Neural cell (in vitro differentiated cells): Measurements from ENCODE around the gene NOC2L. TPM values are rescaled to one million over a fixed set of nuclear protein-coding genes. Genes with fewer than 3 reads are reported as not detected.
A peak's percentile ranks its signal among the peaks of the same experiment; 100 is the strongest.

ENCODE experiments used
- H2AFZ ChIP-seq: fragments of 200-600, 300-800 bp; sonication (generic), shearing (Covaris generic); 2 replicates; pipeline ENCODE4 v1.6.0; 2014; ENCODE audit warnings: low read depth, mild to moderate bottlenecking, antibody characterized with exemption, low read length, moderate library complexity
- H3F3A ChIP-seq: fragments of 200-600 bp; shearing (Covaris generic); 2 replicates; pipeline ENCODE4 v1.6.1; 2016; ENCODE audit warnings: mild to moderate bottlenecking, moderate library complexity, mixed read lengths, antibody characterized with exemption, low read length; ENCODE audit not compliant: insufficient read depth, poor library complexity, severe bottlenecking
- H3K27ac ChIP-seq: fragments of 200-600, 300-800 bp; sonication (generic), shearing (Covaris generic); 2 replicates; pipeline ENCODE4 v1.5.1; 2014; ENCODE audit warnings: mild to moderate bottlenecking, low read length, moderate library complexity
- H3K27me3 ChIP-seq: fragments of 300-800, 200-600 bp; sonication (generic), shearing (Covaris generic); 2 replicates; pipeline ENCODE4 v1.6.0; 2014; ENCODE audit warnings: mild to moderate bottlenecking, low read depth, low read length, moderate library complexity; ENCODE audit not compliant: insufficient read depth
- H3K36me3 ChIP-seq: fragments of 300-800, 200-600 bp; sonication (generic), shearing (Covaris generic); 2 replicates; pipeline ENCODE4 v1.5.1; 2014; ENCODE audit warnings: mild to moderate bottlenecking, antibody characterized with exemption, low read length, moderate library complexity; ENCODE audit not compliant: insufficient read depth
- H3K4me2 ChIP-seq: fragments of 300-800, 200-600 bp; sonication (generic), shearing (Covaris generic); 2 replicates; pipeline ENCODE4 v1.6.0; 2014; ENCODE audit warnings: mild to moderate bottlenecking, low read length
- H3K4me3 ChIP-seq: fragments of 300-800, 200-600 bp; sonication (generic), shearing (Covaris generic); 2 replicates; pipeline ENCODE4 v1.5.1; 2014; ENCODE audit warnings: mild to moderate bottlenecking, low read length, moderate library complexity
- H3K79me2 ChIP-seq: fragments of 200-600 bp; shearing (Covaris generic); replicated peaks from 2 replicates; pipeline ENCODE4 v1.6.0; 2014; ENCODE audit warnings: mild to moderate bottlenecking, low read length, moderate library complexity; ENCODE audit not compliant: insufficient read depth
- H3K9ac ChIP-seq: fragments of 300-800, 200-600 bp; sonication (generic), shearing (Covaris generic); 2 replicates; pipeline ENCODE4 v1.6.1; 2016; ENCODE audit warnings: mild to moderate bottlenecking, low read length, mixed read lengths
- H3K9me2 ChIP-seq: fragments of 200-600 bp; shearing (Covaris generic); 2 replicates; pipeline ENCODE4 v1.6.1; 2016; ENCODE audit warnings: mild to moderate bottlenecking, low read length, mixed read lengths; ENCODE audit not compliant: insufficient read depth
- H3K9me3 ChIP-seq: fragments of 200-600, 300-800 bp; sonication (generic), shearing (Covaris generic); 2 replicates; pipeline ENCODE4 v1.6.1; 2016; ENCODE audit warnings: mild to moderate bottlenecking, mixed run types, low read length, moderate library complexity, mixed read lengths
- H4K20me1 ChIP-seq: fragments of 200-600 bp; shearing (Covaris generic); 2 replicates; pipeline ENCODE4 v1.6.1; 2016; ENCODE audit warnings: mild to moderate bottlenecking, mixed run types; ENCODE audit not compliant: insufficient read depth
- EP300 ChIP-seq: fragments of 450-650 bp; conservative IDR thresholded peaks from 2 replicates; pipeline ENCODE4 v1.6.1; 2014; ENCODE audit warnings: antibody characterized with exemption, mild to moderate bottlenecking, moderate library complexity; ENCODE audit not compliant: poor library complexity, severe bottlenecking
- EZH2 ChIP-seq: fragments of 200-600, 300-800 bp; shearing (Covaris generic), sonication (generic); IDR thresholded peaks from 2 replicates; pipeline ENCODE4 v1.6.1; 2014; ENCODE audit warnings: antibody characterized with exemption, low read length, borderline replicate concordance, mild to moderate bottlenecking; ENCODE audit not compliant: insufficient read depth, poor library complexity, severe bottlenecking
- MXI1 ChIP-seq: fragments of 450-650 bp; conservative IDR thresholded peaks from 2 replicates; pipeline ENCODE4 v1.6.1; 2014; ENCODE audit warnings: antibody characterized with exemption, mild to moderate bottlenecking; ENCODE audit not compliant: poor library complexity, severe bottlenecking
- POLR2AphosphoS5 ChIP-seq: IDR thresholded peaks from 2 replicates; pipeline ENCODE4 v1.6.1; 2012
- RAD21 ChIP-seq: fragments of 450-650 bp; conservative IDR thresholded peaks from 2 replicates; pipeline ENCODE4 v1.6.1; 2014; ENCODE audit warnings: antibody characterized with exemption, mild to moderate bottlenecking, moderate library complexity
- SMC3 ChIP-seq: fragments of 450-650 bp; conservative IDR thresholded peaks from 2 replicates; pipeline ENCODE4 v1.6.1; 2014; ENCODE audit warnings: antibody characterized with exemption, mild to moderate bottlenecking, moderate library complexity; ENCODE audit not compliant: poor library complexity
- TAF1 ChIP-seq: IDR thresholded peaks from 2 replicates; pipeline ENCODE4 v1.6.1; 2012; ENCODE audit warnings: low read depth
- polyA minus RNA-seq: library from RNA; depleted of rRNA, polyadenylated mRNA; stranded (reverse); fragments of >200 nt; gene quantifications from 2 replicates; pipeline ENCODE4 v1.2.3, GENCODE V29; 2014
- polyA plus RNA-seq: library from polyadenylated mRNA; depleted of rRNA; stranded (reverse); fragments of >200 nt; gene quantifications from 2 replicates; pipeline ENCODE4 v1.2.3, GENCODE V29; 2014
- TF ChIP-seq, protein P1 (sequence below): fragments of 450-650 bp; IDR thresholded peaks from 2 replicates; pipeline ENCODE4 v1.5.1; 2014; ENCODE audit warnings: antibody characterized with exemption, mild to moderate bottlenecking, moderate library complexity; ENCODE audit not compliant: poor library complexity, severe bottlenecking
- TF ChIP-seq, protein P2 (sequence below): IDR thresholded peaks from 2 replicates; pipeline ENCODE4 v1.6.1; 2012; ENCODE audit warnings: borderline replicate concordance

NOC2L gene
- 77.2 and 78.2 TPM in 2 replicates for polyA plus RNA-seq
- 70.8 and 77.2 TPM in 2 replicates for polyA minus RNA-seq

DNA sequence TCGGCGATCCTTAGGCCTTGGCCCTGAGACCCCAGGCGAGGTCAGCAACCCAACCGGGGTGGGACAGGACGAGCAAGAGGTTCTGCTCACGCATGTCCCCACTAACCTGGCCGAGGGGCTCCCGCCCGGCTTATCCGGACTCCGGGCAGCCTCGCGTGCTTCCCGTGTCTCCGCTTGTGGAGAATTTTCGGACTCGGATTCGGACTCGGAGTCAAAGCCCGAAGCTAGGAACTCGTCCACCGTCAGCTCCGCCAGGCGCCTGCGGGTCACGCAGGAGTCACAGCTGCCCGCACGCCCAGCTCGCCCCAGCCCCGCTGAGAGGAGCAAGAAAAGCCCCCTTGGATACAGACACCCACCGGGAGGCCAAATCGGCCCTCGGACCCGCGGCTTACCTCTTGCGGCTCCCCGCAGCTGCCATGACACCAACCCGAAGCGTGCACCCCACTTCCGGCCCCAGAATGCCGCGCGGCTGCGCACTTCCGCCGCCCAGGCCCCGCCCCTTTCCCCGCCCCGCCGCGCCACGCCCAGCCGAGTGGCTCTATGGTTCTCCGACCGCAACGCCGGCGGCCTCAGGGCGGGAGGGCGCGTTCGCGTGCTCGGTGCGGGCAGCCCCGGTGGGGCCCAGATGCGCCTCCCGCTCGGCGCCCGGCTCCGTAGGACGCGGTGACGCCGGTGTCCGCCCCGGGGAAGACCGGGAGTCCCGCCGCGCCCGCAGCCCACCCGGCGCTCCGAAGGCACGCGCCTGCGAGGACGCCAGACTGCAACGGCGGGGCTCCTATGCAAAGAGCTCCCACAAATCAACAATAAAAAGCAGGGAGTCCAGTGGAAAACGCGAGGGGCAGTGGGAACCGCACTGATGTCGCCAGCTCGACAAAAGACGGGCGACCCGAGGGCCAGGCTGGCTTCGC lies at the start of gene NOC2L:
NOC2L (minus strand) TSS at position 434 of the 908 bp plus-strand sequence; CDS start at position 418, 16 bp downstream.
- Histone ChIP-seq H2AFZ (no peak within 1 kb of the TSS), H3K4me2 (peak within 1 kb of the TSS; percentile 69)

DNA sequence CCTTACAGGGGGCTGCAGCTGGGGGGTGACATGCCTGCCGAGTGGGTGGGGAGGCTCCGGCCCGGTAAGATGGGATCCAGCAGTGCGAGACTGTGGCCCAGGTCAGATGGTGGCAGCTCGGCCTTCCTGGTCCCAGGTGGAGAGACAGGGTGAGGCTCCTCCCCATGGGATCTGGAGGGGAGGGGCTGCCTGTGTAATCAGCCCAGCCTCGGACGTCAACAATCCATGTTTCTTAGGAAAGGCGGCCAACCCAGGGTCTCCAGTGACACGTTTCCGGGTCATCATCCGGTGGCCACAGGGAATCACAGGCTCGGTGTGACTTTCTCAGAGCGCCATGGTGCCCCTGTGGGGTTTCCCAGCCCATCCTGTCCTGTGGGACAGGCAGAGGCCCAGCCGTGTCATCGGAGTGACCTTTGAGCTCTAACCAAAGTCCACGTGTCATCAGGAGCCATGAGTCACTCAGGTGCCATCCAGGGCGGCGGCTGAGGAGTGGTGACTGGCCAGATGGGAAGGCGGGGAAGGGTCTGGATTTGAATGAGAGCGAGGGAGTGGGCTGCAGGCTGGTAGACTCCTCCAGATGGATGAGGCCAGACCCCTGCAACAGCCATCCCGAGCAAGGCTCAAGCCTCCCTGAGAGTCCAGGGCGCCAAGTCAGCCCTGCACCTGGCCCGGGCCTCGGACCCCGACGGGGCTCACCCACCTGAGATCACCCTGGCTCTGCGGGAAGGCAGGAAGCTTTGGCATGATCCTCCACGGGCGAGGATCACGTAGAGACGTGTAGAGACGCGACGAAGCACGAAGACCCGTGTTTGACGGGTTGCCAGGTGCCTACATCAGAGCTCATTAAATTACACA lies 47.5 kb upstream of the NOC2L start:
- Histone ChIP-seq H3K9me3 (no peaks in the 10 kb centered on the region), H3K4me3 (no peak overlapping the region), H3K9ac (no peak overlapping the region), H3K9me2 (no peaks in the 10 kb centered on the region), H3K27ac (no peak overlapping the region), H3K79me2 (peaks cover 4% of the 10 kb centered on the region), H3K36me3 (no peaks in the 10 kb centered on the region), H4K20me1 (no peaks in the 10 kb centered on the region), H3K27me3 (no peaks in the 10 kb centered on the region), H2AFZ (no peak overlapping the region), H3F3A (no peaks in the 10 kb centered on the region), H3K4me2 (no peak overlapping the region)
- TF ChIP-seq, protein P1, sequence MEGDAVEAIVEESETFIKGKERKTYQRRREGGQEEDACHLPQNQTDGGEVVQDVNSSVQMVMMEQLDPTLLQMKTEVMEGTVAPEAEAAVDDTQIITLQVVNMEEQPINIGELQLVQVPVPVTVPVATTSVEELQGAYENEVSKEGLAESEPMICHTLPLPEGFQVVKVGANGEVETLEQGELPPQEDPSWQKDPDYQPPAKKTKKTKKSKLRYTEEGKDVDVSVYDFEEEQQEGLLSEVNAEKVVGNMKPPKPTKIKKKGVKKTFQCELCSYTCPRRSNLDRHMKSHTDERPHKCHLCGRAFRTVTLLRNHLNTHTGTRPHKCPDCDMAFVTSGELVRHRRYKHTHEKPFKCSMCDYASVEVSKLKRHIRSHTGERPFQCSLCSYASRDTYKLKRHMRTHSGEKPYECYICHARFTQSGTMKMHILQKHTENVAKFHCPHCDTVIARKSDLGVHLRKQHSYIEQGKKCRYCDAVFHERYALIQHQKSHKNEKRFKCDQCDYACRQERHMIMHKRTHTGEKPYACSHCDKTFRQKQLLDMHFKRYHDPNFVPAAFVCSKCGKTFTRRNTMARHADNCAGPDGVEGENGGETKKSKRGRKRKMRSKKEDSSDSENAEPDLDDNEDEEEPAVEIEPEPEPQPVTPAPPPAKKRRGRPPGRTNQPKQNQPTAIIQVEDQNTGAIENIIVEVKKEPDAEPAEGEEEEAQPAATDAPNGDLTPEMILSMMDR, result no peak
- TF ChIP-seq SMC3 (no peak), RAD21 (no peak), POLR2AphosphoS5 (no peak), EP300 (no peak)
- TF ChIP-seq, protein P2, sequence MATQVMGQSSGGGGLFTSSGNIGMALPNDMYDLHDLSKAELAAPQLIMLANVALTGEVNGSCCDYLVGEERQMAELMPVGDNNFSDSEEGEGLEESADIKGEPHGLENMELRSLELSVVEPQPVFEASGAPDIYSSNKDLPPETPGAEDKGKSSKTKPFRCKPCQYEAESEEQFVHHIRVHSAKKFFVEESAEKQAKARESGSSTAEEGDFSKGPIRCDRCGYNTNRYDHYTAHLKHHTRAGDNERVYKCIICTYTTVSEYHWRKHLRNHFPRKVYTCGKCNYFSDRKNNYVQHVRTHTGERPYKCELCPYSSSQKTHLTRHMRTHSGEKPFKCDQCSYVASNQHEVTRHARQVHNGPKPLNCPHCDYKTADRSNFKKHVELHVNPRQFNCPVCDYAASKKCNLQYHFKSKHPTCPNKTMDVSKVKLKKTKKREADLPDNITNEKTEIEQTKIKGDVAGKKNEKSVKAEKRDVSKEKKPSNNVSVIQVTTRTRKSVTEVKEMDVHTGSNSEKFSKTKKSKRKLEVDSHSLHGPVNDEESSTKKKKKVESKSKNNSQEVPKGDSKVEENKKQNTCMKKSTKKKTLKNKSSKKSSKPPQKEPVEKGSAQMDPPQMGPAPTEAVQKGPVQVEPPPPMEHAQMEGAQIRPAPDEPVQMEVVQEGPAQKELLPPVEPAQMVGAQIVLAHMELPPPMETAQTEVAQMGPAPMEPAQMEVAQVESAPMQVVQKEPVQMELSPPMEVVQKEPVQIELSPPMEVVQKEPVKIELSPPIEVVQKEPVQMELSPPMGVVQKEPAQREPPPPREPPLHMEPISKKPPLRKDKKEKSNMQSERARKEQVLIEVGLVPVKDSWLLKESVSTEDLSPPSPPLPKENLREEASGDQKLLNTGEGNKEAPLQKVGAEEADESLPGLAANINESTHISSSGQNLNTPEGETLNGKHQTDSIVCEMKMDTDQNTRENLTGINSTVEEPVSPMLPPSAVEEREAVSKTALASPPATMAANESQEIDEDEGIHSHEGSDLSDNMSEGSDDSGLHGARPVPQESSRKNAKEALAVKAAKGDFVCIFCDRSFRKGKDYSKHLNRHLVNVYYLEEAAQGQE, result no peak

More for the DNA sequence above, at the start of gene NOC2L:
- Histone ChIP-seq H3K9me2 (no peaks in the 10 kb centered on the region), H3K27ac (peak within 1 kb of the TSS; percentile 28), H3K79me2 (peaks cover 7% of the 10 kb centered on the region), H3K36me3 (no peaks in the 10 kb centered on the region), H3K4me3 (peak within 1 kb of the TSS; percentile 93), H3K27me3 (no peaks in the 10 kb centered on the region), H3F3A (no peaks in the 10 kb centered on the region), H3K9ac (peak within 1 kb of the TSS; percentile 74), H4K20me1 (no peaks in the 10 kb centered on the region), H3K9me3 (no peaks in the 10 kb centered on the region)
- TF ChIP-seq TAF1 (no peak), POLR2AphosphoS5 (peak; percentile 81), MXI1 (peak; percentile 95), EP300 (peak; percentile 14), EZH2 (no peak), RAD21 (peak; percentile 35), SMC3 (peak; percentile 21)
- TF ChIP-seq, protein P1, result no peak
- TF ChIP-seq, protein P2, result peak; percentile 49
